ENCODE measurements around the gene SLC43A1. TPM values are rescaled to one million over a fixed set of nuclear protein-coding genes. Genes with fewer than 3 reads are reported as not detected.

SLC43A1 gene
- total RNA-seq, 1 donor from 2014 or later: 25.4 TPM

GRCh38 chr11:57529012-57529411 lies 13.5 kb upstream of the SLC43A1 start:
- intact Hi-C loops (cut with micrococcal nuclease): no loop called here

DNA sequence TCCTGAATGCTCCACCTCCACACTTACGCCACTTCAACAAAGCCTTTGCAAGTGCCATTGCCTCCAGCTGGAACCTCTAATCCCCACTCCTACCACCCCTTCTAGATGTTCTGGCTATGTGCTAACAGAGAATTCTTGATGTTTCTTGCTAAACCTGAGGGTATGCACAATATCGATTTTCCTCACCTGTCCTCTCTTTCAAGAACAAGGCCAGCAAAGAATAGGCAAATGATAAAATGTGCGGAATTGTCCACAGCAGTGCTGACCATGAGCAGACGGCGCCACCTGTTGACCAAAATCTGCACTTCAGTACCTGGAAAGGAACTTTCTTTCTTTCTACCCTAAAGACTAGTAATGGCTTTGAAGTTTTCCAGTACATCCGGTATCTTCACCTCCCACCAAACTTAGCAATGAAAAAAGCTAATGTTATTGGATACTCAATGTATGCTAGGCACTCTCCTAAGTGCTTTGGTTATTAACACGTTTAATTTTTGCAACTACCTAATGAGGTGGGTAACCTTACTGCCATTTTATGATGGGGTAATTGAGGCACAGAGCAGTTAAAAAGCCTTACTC lies 11.6 kb upstream of the SLC43A1 start:
- intact Hi-C loops (cut with micrococcal nuclease): loop anchor here (1.0 kb wide), 4 partner anchors 34 to 182 kb away; no protein-coding TSS in a partner anchor

DNA sequence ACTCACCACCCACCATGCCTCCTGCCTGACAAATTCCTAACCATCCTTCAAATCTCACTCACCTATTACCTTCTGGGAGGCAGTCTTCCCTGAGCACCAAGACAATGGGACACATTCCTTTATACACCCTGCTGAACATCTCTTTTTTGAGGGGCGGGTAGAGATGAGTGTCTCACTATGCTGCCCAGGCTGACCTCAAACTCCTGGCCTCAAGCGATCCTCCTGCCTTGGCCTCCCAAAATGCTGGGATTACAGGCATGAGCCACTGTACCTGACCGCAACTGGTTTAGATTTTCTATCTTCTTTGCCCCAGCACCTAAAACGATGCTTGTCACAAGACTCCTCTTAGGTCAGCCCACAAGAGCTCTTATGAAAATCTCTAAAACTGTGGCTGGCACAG lies 7.9 kb upstream of the SLC43A1 start:
- intact Hi-C loops (cut with micrococcal nuclease): no loop called here

- intact Hi-C loops (cut with micrococcal nuclease): no loop called here
Observed at GRCh38 chr11:57521116-57521515, 5.6 kb upstream of the SLC43A1 start.

DNA sequence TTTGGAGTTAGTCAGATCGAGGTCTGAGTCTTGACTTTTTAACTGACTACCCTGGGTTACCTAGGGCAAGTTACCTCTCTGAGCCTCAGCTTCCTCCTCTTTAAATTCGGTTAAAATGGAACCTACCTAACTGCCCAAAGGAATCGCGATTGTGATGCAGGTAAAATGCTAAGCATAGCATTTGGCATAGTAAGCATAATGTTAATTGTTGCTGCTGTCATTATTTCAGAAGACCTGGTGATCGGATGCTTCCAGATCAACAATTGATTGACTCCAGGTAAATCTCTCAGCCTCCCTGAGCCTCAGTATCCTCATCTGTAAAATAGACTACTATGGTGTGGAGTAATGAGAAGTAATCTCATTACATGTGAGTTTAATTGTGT lies 550 bp upstream of the SLC43A1 start:
- intact Hi-C loops (cut with micrococcal nuclease): no loop called here

DNA sequence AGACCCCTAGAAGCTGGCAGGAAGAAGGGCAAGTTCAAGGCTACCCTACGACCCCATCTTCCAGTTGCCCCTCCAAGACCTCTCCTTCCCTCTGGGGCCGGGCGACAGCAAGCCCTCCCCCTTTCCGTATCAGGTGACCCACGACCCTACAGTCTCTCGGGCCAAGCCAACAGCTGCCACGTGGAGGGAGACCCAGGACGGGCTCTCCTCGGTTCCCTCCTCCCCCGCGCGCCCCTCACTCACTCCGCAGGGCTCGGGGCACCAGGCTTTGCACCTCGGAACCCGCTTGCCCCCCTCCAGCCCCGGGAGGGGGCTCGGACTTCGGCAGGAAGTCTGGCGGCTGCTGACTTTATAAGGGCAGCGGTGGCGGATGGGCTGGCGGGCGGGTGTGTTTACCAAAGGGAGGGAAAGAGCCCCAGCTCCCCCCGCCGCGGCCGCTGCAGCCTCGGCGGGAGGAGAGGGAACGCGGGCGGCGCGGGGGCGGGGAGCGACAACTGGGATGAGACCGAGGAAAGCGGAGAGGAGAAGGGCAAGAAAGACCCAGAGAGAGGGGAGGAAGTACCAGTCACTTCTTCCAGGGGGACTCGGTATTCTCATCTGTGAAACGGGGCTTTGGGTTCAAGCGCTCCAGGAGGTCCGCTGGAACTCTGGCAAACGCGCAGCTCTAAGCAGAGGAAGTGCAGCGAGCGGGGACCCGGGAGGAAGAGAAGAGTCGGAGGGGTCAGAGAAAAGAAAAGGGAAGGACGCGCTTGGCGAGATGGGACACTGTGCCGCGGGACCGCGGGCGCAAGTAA lies 767 bp downstream of the SLC43A1 start:
- intact Hi-C loops (cut with micrococcal nuclease): loop anchor here (1.0 to 5.0 kb wide), 3 partner anchors 16 to 57 kb away; partner anchors contain the start of gene TIMM10

DNA sequence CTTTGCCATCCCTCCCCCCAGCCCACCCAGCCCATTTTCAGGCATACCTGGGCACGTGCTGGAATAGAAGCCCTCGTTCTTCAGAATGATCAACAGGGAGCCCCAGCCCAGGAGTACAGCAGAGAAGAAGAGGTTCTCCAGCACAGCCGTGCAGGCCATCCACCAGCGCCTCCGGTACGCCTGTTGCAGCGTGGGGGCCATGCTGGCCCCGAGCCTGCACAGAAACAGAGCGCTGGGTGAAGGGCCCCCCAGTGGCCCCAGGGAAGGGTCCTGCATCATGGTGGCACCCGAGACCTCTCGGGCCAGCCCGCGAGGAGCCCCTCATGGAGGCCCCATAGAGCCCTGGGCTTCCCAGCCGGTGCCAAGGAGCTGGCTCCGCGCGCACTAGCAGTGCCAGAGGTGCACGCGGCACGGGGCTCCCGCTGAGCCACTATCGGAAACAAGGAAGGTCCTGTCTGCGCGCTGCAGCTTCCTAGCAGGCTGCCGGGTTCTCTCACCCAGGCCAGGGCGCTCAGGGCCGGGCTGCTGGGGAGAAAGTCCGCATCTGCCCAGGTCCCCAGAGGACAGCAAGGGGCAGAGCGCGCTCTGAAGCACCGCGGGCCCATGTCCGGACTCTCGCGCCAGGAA lies 1.5 kb downstream of the SLC43A1 start:
- intact Hi-C loops (cut with micrococcal nuclease): loop anchor here (1.0 to 5.0 kb wide), 3 partner anchors 15 to 57 kb away; partner anchors contain the start of gene TIMM10

GRCh38 chr11:57513452-57513795 lies 2.1 kb downstream of the SLC43A1 start:
- intact Hi-C loops (cut with micrococcal nuclease): loop anchor here (5.0 kb wide), 1 partner anchor 56 kb away; no protein-coding TSS in a partner anchor

DNA sequence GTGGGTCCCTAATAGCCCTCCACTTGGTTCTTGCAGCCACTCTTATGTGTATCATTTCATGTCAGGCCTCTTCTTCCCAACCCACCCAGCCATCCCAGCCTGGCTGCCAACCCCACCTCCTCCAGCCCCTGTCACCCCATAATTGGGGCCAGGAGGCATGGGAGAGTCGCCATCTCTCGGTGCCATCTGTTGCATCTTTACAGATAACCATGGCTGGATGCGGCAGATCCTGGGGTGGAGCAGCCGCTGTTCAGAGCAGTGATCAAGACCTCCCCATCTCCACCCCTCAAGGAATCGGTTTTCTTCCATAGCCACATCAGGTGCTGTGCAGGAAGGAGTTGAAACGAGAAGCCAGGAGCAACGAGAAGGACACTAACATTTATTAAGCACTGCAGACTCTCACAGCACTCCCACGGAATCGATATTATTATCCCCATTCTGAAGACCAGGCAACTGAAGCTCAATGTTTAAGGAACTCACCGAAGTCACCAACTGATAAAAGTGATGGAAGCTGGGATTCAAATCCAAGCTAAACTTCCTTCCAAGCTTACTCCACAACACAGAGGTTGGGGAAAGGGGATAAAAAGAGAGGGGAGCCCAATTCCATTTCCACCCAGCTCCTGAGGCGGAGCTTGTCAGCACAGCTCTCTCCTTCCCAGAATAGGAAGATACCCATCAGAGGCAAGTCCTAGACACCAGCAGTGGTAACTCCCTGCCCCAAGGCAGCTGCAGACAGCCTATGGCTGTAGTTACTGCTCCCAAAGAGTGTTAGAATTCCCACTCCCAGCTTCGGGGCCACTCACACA lies 2.7 kb downstream of the SLC43A1 start:
- intact Hi-C loops (cut with micrococcal nuclease): loop anchor here (5.0 kb wide), 1 partner anchor 56 kb away; no protein-coding TSS in a partner anchor

DNA sequence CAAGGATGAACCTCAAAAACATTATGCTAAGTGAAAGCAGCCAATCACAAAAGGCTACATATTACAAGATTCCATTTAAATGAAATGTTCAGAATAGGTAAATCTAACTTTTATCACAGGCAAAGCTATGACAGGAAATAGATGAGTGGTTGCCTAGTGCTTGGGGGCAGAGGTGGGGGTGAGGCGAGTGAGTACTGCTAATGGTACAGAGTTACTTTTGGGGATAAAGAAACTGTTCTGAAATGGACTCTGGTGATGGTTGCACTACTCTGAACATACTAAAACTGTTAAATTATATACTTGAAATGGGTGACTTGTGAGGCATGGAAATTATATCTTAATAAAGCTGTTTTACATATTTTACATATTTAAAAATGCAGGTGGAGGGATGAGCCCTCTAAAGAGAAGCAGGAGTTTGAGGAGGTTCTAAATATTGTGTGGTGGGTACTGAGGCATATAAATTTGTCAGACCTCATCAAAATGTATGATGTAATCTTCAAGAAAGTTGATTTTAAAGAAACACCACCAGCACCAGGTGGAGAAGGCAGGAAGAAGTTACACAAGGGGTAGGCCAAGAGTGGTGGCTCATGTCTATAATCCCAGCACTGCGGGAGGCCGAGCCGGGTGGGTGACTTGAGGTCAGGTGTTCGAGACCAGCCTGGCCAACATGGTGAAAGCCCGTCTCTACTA lies 3.6 kb downstream of the SLC43A1 start:
- intact Hi-C loops (cut with micrococcal nuclease): loop anchor here (5.0 kb wide), 1 partner anchor 55 kb away; no protein-coding TSS in a partner anchor

GRCh38 chr11:57508341-57509170 lies 6.9 kb downstream of the SLC43A1 start:
- intact Hi-C loops (cut with micrococcal nuclease): no loop called here

- intact Hi-C loops (cut with micrococcal nuclease): no loop called here
Observed at GRCh38 chr11:57506522-57506921, 9.0 kb downstream of the SLC43A1 start.

DNA sequence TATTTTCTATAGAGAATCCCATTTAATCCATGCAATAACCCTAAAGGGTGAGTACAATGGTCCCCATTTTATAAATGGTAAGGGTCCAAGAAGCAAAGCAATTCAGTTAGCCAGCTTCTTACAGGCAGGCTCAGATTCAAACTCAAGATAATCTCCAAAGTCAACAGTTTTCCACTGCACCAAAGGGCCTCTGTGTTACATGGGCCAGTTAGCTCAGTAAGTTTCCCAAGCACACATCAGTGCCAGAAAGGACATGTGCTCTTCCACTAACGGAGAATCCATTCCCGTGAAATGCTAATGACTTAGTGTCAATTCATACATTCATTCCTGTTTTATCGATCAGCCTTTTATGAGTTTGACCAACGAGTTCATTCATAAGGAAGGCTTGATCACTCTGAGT lies 11.0 kb downstream of the SLC43A1 start:
- intact Hi-C loops (cut with micrococcal nuclease): no loop called here

GRCh38 chr11:57502870-57503269 lies 12.6 kb downstream of the SLC43A1 start:
- intact Hi-C loops (cut with micrococcal nuclease): no loop called here

- intact Hi-C loops (cut with micrococcal nuclease): no loop called here
Observed at GRCh38 chr11:57502376-57502775, 13.1 kb downstream of the SLC43A1 start.

DNA sequence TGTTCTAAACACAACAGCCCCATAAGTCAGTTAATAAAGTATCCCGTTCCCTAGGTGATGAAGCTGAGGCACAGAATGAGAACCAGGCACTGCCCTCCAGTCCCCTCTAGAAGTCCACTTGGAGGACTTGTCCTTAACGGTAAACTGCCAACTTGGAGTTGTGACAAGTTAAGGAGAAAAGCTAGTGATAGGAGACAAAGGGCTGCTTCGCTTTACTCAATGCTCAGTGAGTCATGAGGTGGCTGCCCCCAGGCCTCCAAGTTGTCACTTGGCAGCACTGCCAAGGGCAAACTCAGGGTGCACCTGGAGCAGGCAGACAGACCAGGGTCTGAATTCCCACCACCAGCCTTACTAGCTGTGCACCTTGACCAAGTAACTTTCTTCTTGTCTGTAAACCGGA lies 13.5 kb downstream of the SLC43A1 start:
- intact Hi-C loops (cut with micrococcal nuclease): no loop called here

DNA sequence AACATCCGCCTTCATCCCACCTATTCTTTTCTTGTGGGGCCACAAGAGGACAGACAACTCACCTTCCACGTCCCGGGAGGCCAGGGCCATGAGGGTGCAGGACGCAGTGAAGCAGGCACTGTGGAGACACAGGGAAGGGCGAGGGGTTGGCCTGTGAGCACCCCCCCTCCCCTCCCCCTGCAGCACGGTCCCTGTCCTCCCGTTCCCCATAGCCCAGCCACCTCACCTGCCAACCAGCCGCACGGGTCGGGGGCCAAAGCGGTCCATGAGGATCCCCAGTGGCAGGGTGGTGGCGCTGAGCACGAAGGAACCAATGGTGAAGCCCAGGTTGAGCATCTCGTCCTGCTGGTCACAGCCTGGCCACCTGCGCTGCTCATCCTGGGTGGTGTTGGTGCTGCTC lies 14.6 kb downstream of the SLC43A1 start:
- intact Hi-C loops (cut with micrococcal nuclease): no loop called here

- intact Hi-C loops (cut with micrococcal nuclease): no loop called here
Observed at GRCh38 chr11:57500515-57500914, 15.0 kb downstream of the SLC43A1 start.

DNA sequence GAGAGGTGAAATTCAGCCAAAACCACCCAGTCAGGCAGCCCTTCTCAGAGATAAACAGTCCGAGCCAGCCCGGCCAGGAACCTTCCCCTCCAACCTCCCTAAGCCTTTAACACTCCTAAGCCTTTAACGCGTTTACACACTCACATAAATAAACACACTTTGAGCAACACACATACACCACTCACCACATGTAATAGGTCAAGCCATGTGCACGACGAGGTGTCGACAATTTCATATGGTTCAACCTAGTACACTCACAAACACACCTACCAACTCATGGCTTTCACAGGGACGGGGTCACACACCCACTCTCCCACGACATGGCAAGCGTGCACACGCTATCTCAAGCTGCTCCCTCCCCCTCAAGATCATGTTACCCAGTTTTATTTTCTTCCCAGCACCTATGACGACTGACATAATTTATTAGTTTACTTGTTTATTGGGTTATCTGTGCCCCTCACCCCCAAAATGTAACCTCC lies 15.5 kb downstream of the SLC43A1 start:
- intact Hi-C loops (cut with micrococcal nuclease): loop anchor here (2.0 kb wide), 1 partner anchor 15 kb away; the partner anchor contains the start of gene SLC43A1
